Activated CD4-positive, alpha-beta T cell treated with anti-CD3 and anti-CD28 coated beads for 48 hours (primary cell): ENCODE data around the gene CDC26.
"Not testable (repeated sequence)": the region's sequence is repeated elsewhere in the genome, so short reads cannot be mapped to it uniquely, and the experiment has no call there.

ENCODE experiments used
- DNase-seq: peaks from one replicate; pipeline ENCODE4 v3.0.0-alpha.2; 2020

Gene CDC26

DNA sequence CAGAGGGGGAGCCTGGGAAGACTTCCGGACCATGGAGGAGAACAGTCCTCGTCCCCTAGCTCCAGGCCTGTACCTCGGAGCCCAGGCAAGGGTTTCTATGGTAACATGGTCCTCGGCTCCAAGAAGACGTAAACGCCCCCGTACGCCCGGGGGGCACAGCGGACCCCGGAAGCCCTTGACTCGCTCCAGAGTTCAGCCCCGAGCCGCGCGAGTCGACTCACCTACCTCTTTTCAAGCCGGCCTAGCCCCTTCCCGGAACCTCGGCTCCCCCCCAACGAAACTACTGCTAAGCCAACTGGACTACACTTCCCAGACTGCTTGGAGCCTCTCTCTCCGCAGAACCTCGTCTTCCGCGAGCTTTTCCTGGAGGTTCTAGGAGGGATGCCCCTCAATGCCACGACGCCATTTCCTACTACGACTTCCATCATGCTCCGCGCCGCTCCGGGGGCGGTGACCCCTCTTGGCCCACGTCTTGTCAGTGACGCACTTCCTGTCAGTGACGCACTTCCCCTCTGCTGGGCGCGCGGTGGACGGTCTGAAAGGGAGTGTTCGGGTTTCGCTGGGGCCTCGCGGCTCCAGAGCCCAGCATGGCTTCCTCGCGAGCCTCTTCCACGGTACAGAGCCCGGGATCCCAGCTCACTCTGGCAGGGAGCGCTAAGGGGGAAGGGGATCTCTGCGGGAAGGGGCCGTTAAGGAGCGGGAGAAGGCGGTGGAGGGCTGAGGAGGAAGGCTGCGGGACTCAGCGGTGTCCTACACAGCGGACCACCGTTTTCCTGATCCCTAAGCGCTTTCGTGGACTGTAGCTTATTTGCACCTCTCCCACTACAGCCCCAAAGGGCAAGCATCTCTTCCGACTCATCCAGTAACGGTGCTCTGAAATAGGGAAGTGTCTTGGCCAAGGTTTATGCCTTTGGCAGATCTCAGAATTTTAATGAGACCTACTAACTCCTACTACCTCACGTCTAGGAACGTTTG, at the start of gene CDC26, which contains the start of gene PRPF4:
CDC26 (minus strand) TSS at position 416 of the 975 bp plus-strand sequence. CDS start 3,065 bp downstream, outside the sequence.
PRPF4 (plus strand) TSS at position 502 of the 975 bp plus-strand sequence; CDS start at position 588, 86 bp downstream.
- peak; percentile 97 for DNase-seq

DNA sequence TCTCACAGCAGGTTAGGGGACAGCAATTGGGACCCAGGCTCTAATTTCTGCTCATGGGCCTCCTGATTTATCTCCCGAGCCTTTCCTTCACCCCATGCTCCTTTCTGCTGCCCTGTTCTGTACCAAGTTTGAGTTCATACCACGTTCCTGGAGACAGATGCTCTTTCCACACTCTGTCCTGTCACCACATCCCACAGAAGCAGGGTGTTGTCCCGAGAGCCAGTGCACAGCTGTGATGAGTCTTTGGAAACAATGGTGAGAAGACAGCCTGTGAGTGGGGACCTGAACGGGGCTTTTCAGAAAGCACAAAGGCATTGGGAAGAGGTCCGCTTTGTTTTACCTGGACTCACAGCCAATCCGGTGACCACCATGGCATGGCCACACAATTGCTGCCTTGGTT, 47.3 kb upstream of the CDC26 start:
- no peak for DNase-seq

DNA sequence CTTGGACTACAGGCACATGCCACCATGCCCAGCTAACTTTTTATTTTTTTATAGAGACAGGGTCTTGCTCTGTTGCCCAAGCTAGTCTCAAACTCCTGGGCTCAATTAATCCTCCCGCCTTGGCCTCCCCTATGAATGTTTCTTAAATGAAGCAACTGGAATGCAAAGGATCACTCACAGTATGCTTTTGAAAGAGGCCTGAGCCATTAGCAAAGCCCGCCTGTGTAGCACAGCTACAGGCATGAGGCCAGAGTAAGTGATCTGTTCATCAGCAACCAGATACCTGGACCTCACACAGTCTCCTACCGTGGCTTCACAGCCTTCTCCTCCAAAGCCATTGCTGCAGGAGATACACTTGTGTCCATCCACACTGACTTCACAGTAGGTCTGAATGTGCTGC, 44.7 kb upstream of the CDC26 start:
- DNase-seq: no peak

DNA sequence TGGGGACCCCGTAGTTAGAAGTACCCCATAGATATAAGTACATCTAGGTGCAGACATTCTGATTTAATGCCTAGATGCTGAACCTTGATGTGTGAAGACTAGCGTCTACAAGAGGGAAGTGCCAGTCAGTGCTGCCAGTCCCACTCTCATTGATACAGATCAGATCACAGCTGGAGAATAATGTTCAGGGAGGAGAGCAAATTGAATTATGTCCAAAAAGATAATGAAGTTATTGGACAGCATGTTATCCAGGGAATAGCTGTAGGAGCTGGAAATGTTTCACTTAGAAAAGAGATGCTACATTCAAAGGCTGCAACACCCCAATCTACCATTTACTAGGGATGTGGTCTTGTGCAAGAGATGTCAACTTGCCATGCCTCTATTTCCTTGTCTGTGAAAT, 43.7 kb upstream of the CDC26 start:
- no peak for DNase-seq

DNA sequence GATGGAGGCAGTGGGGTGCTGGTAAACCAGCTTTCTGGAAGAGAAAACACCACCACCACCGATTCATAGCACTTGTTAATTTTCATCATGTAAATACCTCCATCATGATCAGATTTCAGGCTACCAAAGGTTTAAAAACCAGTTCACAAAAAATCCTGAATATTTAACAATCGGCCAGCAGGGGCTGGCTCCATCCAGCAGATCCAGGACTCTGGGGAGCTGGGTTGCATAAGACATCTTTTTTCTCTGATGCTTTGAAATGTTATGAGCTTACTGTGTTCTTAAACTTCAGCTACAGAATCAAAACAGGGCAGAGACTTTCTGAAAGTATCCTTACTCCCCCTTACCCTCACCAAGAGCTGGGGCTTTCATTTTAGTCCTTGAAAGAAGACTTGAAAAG, 42.4 kb upstream of the CDC26 start:
- no peak for DNase-seq

DNA sequence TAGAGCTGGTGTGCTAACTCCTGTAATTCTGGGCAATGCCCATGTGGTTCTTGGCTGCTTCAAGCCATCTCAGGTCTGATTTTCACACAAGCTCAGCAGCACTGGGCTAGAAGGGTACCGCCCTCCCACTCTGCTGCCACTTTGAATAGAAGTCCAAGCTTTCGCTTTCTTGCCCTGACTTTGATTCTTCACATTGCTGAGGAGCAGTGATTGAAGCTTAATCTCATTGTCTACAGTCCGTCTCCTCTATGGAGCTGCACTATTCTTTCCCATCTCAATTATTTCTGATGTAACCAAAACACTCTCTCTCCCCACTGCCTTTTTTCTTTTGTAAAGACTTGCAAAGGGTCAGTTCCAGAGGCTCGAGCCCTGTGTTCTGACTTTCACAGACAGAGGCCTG, 40.7 kb upstream of the CDC26 start:
- DNase-seq: no peak

DNA sequence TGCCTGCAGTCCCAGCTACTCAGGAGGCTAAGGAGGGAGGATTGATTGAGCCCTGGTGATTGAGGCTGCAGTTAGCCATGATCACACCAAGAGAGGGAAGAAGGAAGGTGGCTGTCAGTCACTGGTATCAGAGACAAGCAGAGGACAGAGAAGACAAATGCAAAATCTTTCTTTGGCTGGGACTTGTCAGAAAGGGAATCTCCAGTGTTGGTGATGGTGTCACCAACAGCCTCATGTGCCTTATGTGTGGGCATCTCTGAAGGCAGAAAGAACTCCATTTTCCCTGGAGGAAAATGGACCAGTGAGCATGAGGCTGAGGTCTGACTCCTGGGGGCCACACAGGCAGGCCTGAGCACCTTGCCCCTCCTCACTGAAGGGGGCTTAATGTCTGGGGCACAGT, 39.9 kb upstream of the CDC26 start:
- no peak for DNase-seq

DNA sequence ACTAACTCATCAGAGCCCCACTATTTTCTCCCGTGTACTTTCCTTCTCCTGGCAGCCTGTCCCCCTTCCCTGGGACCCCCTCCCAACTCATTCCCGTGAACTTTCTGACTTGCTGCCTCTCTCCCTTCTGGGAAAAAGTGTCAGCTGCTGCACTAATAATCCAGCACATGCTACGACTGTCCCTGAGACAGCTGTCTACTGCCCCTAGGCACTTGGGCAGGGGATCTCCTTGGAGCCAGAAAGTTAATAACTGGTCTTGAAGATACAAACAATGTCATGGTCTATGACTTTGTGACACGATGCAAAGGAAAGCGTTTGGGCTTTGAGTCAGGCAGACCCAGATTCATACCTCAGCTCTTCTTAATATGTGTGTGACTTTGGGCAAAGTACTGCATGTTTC, 37.9 kb upstream of the CDC26 start:
- no peak for DNase-seq

DNA sequence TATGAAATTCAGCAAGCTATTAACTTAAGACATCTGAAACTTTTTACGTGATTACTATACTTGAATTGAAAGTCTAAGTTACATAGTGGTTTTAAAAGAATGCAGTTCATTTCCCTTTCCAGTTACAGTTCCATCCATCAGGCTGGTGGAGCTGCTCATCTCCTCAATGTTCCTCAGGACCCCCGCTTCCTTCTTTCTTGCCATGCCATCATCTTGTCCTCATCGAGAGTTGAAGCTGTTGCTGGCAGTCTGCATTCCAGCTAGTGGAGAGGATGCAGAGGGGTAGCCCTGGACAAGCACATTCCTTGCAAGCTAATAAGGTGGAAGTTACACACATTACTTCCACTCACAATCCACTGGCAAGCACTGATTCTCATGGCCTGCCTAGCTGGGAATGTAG, 36.6 kb upstream of the CDC26 start:
- DNase-seq: no peak

DNA sequence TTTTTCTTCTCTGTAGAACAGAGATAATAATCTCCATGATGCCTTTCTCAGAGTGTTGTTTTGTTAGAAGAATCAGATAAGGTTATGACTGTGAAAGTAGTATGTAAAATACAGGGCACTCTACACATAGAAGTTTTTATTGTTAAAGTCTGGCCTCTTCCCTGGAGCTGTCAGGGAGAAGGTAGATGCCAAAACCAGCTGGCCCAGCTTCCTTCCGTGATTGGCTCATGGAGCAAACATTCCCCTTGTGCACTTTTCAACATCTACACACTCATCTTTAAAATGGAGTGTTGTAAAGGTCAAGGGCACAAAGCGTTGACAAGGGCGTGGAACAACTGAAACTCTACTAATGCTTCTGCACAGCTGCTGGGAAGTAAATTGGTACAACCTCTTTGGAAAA, 35.2 kb upstream of the CDC26 start:
- no peak for DNase-seq

DNA sequence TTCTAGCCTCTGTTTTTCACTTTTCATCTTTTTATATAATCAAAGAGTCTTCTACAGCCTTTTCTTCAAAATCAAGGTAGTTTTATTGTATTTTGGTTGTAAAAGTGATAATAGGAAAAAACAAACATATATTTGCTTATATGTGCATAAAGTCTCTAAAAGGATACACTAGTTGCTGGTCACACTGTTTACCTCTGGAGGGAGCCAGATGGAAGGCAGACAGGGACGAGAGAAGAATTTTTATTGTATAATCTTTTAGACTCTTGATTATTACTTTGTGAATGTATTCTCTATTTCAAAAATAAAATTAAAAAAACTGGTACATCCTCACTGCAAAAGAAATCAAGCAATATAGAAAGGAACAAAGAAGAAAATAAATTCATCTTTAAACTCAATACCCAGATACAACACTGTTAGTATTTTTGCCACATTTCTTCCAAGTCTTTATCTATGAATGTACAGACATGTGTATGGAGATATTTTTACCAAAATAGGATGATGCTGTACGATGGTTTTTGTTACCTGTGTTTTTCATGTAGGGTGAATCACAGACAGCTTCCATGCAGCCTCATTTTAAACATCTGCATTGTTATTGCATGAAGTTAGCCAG, 33.9 kb upstream of the CDC26 start:
- peak; percentile 39 for DNase-seq

DNA sequence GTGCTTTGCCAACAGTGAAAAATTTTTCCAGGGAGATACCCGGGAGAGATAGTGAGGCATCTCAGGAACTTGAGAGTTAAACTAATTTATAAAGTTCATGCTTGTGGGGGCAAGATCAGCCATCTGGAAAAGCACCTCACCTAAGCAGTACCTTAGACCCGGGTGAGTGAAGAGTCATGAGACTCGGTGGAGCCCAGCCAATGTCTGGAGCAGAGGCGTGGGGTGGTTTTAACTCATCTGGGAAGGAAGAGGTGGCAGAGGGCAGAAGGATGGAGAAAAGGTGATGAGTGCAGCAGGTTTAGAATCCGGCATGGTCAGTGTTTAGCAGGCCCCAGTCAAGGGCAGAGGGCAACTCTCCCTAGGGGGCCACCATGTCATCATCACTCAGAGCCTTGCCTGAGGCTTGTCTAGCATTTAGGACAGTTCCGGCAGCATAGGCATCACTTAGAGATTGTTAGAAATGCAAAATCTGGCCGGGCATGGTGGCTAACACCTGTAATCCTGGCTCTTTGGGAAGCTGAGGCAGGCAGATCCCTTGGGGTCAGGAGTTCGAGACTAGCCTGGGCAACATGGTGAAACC, 32.1 kb upstream of the CDC26 start:
- DNase-seq: no peak

DNA sequence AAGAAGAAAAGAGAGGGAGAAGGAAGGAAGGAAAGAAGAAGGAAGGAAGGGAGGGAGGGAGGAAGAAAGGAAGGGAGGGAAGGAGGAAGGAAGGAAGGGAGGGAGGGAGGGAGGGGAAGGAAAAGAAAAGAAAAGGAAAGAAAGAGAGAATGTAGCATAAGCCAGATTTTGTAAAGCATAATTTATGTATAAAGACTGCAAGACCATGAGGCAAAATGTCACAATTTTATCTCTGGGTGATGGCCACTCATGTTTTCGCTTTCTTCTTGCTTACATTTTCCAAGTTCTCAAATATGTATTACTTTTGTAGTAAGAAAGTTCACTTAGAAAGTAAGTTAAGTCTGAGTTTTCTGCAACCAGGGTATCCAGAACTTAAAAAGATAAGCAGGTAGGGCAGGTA, 31.2 kb upstream of the CDC26 start:
- DNase-seq: no peak

DNA sequence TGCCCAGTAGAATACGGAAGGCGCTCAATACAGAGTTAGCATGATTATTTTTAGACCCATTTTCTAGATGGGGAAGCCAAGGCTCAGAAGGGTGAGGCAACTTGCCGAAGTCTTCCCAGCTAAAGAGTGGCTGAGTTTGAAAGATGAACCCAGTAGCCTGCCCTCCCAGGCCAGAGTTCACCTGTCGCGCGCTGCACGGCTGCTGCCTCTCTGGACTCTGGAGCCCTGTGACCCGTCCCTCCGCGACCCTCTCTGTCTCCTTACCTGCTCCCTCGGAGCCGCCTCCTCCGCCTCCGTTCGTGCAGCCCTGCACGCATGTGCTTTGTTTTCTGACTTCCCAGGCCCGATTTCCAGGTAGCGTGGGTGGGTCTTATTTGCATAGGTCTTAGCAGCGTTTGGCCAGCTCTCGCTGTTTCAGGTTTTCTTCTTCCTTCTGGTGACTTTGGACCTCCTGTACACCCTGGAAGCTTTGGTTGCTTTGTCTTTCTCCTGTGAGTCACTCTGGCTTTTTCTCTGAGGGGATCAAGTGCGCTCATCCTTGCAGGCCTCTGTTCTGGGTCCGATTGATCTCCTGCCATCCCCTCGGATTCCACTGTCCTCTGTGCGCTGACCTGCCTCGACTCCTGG, 27.5 kb upstream of the CDC26 start, which contains the start of gene RNF183:
RNF183 (minus strand) TSS at position 585 of the 627 bp plus-strand sequence. CDS start 5,192 bp downstream, outside the sequence.
- no peak for DNase-seq

DNA sequence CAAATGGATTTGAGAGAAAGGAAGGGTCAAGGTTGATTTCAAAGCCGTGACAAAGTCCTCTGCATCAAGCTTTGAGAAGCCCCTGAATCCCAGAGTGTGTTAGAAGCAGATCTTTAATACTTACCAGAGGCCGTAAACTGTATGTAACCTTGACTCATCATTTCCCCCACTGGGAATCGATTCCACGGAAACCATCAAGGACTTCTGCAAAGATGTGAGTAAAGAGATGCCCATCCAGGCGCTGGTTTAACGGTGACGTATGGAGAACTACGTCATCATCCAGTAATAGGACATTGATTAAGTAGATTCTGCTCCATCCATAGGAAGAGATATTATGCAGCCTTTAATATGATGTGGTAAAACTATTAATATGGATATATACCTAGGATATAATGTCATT, 26.2 kb upstream of the CDC26 start:
- DNase-seq: no peak

DNA sequence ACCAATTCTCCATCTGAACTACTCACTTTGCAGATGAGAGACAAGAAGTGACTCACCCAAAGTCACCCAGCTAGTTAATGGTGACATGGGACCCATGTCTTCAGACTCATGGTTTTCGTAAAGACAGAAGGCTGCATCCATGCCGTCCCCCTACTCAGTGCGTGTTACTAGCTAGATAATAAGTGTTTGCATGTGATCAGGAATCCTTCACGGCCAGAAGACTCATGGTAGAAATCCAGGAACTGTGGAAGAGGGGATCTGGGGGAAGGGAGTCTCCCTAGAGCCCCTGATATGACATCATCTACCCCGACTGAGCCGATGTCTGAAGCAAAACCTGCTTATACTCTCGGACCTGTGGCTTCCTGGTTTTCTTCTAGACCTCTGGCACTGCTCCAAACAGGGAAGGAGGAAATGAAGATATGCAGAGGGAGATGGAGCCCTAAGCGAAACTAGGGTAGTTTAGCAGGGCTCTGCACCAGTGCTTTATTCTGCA, 24.5 kb upstream of the CDC26 start:
- DNase-seq: no peak

DNA sequence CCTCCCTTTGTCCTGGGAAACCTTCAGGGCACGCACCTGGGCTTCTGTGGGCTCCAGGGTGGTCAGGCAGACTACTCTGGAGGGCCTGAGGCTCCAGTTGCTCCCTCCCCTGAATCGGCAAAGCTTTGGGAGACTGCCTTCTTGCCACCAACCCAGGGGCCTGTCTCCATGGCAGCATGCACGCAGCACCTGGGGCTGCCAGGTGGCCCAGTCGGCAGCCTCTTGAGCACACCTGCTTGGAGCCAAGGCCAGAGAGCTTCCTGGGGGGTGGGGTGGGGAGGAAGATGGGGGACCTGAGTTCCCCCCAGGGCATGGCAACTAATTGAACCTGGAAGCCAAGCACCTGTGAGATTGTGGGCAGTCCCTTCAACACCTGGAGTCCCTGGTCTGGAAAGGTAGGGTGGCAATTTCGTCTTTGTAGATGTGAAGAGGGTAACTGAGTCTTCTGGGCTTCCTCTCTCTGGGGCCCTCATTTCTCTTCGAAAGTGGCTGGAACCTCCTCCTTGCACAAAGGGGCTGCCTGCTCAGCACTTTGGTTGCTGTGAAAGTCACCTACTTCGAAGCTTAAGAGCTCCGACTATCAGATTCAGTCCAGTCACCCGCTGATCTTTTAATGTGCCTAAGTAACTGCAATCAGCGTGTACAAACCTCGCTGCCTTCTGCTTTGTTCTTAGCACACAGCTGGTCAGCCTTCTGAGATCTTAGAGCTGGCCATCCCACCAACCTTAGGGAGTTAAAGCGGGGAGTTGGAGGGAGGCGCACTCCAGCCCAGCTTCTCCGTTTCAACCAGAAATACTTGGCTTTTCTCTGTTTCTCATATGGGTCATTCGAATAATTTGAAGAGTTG, 23.8 kb upstream of the CDC26 start:
- DNase-seq: no peak

DNA sequence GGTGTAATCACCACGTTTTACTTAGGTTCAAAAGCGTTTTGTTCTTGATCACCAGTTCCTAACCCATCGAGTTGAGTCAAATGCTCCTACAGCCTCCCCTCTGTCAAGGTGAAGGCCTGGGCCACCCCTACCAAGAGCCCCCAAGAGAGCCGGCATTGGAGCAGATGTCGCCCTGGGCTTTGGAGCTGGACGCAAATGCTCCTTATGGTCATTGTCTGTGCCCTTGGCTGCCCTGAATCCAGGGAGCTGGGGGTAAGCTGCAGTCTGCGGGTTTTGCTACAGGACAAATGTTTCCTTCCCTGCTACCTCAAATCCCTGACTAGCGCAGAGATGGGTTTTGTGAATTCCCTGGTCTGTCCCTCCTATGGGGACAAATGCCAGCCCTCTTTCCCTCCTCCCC, 22.9 kb upstream of the CDC26 start:
- no peak for DNase-seq

DNA sequence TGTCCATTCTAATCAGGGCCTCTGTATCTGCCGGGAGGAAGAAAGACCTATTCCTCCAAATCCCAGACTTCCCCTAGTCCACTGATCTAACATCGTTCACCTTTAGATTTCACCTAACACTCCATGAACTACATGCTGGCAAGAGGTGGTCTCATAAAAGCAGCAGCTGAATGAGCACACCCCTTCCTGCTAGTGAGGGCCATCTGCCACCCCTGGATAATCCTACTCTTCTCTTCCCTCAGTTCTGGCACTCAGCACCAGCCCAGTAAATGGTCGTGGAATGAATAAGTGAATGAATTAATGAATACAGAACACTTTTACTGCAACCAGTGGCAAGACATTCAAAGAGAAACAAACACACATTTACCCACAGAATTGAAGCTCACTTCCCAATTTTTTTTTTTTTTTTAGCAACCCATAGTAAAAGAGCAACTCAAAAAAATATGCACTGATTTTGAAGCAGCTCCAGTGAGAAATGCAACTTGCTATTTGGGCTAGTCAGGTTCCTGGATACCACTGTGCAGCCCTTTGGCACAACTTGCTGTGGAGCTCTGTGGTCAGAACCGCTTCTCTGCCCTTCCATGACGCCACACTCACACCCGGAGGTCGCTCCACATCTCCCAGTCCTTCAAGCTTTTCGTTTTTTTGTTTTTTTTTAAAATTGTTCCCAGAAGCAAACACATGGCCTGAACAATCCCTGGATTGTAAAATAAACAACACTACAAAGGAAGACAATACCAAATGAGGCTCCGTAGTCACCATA, 21.6 kb upstream of the CDC26 start:
- no peak for DNase-seq

DNA sequence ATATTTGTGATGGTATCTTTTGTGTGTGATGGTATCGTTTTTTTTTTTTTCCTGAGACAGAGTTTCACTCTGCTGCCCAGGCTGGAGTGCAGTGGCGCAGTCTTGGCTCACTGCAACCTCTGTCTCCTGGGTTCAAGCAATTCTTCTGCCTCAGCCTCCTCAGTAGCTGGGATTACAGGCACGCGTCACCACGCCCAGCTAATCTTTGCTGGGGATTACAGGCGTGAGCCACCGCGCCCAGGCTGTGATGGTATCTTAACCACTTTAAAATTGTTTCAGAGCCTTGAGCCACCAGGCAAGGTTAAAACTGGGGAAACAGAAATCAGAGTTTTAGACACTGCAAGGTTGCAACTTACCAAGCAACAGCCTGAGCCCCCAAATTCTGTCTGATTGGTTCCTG, 20.9 kb upstream of the CDC26 start:
- not testable (repeated sequence) for DNase-seq

DNA sequence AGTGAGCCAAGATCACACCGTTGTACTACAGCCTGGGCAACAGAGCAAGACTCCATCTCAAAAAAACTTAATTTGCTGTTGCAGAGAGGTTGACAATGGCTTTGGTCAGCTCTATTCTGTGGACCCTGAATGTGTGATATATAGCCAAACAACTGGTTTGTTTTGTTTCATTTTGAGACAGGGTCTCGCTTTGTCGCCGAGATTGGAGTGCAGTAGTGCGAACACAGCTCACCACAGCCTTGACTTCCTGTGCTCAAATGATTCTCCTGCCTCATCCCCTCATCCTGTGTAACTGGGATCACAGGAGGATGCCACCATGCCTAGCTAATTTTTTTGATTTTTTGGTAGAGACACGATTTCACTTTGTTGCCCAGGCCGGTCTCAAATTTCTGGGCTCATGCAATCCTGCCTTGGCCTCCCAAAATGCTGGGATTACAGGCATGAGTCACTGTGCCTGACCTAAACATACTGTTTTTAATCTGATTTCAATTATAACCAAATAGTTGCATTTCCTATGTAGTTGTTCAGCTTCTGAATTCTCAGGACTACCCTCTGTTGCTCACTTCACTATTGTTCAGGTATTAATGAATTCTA, 18.0 kb upstream of the CDC26 start:
- no peak for DNase-seq
